HG03175 (cell line): Measurements from ENCODE around the gene GGA2.
"Not testable (repeated sequence)": the region's sequence is repeated elsewhere in the genome, so short reads cannot be mapped to it uniquely, and the experiment has no call there.

Experiments used
- ATAC-seq: cut with Tn5 transposase; IDR thresholded peaks from one replicate; pipeline ENCODE4 v1.9.1; 2021; ENCODE audit warnings: mild to moderate bottlenecking, moderate library complexity; ENCODE audit not compliant: unreplicated experiment

The GGA2 gene

DNA sequence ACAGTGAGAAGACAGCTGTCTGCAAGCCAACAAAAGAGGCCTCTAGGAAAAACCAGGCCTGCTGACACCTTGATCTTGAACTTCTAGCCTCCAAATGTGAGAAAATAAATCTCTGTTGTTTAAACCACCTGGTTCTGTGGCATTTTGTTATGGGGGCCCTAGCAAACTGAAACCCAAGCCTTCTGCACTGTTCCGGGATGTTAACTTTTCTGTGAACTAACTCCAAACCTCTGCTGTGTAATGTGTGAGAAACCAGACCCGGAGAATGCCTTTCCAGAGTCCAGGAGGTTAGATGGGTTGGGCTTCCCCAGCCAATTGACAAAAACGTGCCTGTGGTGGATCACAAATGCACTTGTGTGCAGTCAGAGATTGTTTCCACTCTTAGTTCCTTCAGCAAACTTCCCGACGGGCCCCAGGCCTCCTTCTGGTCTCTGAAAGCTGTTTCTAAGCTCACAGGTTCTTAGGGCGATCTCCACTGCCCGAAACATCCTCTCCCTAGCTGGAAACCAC is 13.6 kb upstream of the GGA2 start:
- no peak for ATAC-seq

DNA sequence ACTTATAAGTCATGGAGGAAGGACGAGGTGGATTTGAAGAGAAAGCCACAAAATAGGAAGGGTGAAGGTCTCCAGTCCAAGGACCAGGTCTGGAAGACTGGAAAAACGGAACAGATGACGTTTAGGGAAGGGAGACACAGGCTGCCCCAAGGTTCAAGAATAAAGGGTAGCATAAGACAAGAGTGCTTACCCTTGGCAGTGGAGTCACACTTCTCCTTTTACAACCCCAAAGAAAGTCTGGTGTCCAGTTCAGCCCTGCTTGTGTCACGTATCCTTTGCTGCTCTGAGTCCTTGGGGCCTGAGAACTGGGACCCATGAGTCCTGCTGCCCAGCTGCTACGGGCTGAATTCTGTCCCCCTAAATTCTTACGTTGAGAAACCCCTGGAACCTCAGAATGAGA is 13.0 kb upstream of the GGA2 start:
- no peak for ATAC-seq

DNA sequence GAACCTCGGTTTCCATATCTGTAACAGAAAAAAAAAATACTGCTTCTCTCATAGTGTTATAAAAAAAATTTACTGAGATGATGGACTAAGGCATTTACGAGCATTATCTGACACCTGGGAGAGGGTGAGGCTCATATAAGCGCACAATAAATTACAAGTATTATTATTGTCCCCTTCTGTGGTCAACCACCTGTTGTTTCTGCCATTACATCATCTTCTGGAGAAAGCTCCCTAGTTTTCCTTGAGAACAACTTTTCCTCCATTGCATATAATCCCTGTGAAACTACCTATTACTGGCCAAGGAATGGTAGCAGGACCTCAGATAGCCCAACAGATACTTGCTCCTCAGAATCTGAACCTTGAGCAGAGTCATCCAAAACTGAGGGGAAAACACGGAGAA is 11.7 kb upstream of the GGA2 start:
- no peak for ATAC-seq

DNA sequence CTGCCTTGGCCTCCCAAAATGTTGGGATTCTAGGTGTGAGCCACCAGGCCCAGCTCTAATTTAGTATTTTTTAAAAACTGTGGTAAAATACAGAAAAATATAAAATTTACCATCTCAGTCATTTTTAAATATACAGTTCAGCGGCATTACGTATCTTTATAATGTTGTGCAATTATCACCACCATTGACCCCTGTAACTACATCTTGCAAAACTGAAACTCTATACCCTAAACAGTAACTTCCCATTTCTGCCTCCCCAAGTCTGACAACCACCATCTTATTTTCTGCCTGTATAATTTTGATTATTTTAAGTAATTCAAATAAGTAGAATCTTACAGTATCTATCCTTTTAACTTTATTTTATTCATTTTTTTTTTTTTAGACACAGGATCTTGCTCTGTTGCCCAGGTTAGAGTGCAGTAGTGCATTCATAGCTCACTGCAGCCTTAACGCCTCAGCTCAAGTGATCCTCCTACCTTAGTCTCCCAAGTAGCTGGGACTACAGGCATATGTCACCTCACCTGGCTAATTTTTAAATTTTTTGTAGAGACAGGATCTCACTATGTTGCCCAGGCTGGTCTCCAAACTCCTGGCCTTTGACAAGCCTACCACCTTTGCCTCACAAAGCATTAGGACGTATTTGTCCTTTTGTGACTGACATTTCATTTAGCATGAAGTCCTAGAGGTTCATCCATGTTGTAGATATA is 10.9 kb upstream of the GGA2 start:
- ATAC-seq: no peak

DNA sequence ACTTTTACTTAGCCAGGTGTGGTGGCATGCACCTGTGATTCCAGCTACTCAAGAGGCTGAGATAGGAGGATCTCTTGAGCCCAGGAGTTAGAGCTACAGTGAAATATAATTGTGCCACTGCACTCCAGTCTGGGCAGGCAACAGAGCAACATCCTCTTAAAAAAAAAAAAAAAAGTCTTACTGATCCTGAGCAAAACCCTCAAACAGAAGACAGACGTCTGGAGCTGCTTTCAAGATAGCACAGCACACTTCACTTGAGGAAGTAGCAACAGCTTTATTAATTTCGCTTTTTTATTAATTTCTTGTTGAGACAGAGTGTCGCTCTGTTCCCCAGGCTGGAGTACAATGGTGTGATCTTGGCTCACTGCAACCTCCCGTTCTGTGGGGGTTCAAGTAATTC is 10.2 kb upstream of the GGA2 start:
- ATAC-seq: no peak

DNA sequence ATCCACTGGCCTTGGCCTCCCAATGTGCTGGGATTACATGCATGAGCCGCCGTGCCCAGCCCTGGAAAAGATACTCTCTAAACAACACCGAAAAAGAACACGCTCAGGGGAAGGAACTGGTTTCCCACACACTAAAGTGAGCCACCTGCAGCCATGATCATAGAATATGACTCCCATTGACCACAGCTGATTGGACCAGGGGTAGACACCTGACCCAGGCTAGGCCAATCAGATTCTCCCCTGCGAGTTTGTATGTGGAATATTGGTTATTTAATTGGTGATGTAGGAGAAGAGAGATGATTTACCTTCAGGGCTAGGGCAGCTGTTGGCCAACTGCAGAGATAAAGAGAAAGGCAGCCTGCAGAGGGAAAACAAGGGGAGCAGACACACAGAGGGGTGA is 9.0 kb upstream of the GGA2 start:
- no peak for ATAC-seq

DNA sequence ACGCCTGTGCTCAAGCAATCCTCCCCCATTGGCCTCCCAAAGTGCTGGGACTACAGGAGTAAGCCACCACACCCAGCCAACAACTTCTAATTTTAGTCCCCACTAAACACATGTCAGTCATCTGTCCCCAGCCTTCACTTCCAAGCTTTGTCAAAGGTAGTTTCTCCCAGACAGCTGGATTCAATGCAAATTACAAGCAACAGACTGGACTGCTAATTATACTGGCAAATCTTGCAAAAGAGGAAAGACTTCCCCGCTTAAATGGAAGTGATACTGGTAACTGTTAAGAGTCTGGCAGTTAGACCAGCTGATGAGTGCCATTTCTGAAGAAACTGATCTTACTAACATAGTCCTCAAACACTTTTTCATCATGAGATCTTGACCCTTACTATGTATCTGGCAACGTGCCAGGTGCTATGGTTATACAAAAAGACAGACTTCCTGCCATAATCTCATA is 8.2 kb upstream of the GGA2 start:
- peak; percentile 55 for ATAC-seq

DNA sequence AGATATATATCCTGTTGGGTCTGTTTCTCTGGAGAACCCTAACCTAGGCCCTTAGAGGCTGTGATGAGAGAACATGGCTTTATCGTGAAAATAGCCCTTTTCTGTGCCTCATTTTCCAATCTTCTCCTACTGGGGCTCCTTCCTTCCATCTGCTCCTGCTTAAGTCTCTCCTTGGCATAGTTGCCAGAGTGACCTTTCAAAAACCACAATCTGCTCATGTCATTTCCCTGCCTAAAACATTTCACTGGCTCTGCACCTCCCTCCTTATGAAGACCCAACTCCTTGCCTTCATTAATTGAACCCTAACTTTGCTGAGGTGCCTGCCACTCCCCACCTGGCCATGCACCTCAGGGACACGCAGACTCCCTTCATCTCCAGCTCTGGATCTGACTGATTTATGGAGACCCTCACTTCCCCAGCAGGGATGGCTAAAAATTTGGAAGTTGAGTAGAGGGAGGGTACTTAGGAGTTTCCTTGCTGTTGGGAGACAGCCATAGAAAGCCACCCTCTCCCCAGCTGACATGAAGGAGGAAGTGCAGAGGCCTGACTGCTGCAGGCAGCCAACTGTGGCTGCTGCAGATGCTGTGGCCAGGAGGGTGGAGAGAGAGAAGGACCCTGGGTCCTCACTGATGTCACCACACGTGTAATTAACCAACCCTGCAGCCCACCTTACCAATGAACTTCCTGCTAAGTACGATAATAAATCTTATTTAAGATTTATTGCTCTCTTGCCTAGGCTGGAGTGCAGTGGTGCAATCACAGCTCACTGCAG is 6.3 kb upstream of the GGA2 start:
- ATAC-seq: peak; percentile 43

DNA sequence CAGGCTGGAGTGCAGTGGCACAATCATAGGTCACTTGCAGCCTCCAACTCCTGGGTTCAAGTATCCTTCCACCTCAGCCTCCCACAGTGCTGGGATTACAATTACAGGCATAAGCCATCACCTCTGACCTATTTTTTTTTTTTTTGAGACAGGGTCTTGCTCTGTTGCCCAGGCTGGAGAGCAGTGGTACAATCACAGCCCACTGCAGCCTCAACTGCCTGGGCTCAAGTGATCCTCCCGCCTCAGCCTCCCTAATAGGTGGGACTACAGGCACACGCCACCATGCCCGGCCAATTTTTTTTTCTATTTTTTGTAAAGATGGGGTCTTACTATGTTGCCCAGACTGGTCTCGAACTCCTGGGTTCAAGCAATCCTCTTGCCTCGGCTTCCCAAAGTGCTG is 5.6 kb upstream of the GGA2 start:
- no peak for ATAC-seq

DNA sequence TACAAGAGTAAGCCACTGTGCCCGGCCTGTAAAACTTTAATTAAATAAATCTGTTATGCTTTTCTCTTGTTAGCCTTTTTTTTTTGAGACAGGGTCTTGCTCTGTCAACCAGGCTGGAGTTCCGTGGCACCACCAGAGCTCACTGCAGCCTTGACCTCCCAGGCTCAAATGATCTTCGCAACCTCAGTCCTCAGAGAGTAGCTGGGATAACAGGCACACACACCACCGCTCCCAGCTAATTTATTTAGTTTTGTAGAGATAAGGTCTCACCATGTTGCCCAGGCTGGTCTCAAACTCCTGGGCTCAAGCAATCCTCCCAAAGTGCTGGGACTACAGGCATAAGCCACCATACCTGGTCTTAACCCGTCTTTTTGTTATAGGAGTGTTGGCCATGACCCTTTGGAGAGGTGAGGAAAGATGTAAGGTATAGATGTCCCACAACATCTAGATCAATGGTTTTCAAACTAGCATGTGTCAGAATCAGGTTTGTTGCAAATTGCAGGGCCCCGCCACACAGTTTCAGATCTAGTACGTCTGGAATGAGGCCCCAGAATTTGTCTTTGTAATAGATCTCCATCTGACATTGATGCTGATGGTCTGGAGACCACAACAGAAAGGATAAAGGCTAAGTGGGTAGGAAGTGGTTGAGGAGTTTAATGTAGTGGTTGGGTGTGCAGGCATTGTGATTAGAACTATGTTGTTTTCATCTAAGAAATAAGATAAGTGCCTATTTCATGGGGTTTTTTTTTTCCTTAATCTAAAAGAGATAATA is 4.3 kb upstream of the GGA2 start:
- ATAC-seq: no peak

DNA sequence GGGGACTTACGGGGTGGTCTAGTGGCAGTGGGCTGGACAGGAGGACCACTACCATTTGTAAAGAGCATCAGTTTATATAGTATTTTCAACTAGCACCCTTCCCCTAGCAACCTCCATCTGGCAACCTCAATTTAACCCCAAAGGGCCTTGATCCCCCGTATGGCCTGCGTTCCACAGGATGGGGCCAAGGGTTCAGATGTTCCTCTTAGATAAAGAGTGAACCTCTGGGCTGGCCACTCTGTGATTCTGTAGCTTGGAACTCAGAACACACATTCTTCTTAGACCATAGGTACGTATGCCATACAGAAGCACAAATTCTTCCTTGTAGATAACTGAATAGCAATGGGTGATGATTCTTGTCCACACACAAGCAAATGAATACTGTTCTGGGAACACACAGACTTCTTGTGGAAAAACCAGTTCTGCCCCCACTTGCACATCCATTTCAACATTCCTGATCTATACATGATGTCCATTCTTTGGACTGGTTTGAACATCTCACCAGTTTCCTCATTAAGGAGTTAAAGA is 1.9 kb upstream of the GGA2 start:
- ATAC-seq: no peak

DNA sequence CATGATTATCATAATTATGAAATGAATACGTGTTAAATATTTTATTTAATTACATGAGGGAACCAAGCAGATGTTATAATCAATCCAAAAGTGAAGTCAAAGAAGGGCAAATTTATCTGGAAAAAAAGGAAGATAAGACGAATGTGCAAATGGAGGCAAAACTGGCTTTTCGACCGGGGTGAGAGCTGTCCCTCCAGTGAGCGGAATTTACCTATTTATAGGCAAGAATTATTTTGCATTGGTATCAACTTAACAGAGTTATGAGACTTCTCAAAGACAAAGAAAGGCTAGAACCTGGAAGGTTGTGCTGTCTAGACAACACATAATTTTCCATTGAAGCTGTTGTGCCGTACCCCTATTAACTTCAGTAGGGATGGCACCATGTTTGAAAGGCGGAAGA is 1.4 kb upstream of the GGA2 start:
- ATAC-seq: no peak

DNA sequence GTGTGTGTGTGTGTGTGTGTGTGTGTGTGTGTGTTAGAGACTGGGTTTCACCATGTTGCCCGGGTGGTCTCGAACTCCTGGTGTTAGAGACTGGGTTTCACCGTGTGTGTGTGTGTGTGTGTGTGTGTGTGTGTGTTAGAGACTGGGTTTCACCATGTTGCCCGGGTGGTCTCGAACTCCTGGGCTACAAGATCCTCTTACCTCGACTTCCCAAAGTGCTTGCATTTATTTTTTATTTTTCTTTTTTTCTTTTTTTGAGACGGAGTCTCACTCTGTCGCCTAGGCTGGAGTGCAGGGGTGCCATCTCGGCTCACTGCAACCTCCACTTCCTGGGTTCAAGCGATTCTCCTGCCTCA is 599 bp upstream of the GGA2 start:
- not testable (repeated sequence) for ATAC-seq

DNA sequence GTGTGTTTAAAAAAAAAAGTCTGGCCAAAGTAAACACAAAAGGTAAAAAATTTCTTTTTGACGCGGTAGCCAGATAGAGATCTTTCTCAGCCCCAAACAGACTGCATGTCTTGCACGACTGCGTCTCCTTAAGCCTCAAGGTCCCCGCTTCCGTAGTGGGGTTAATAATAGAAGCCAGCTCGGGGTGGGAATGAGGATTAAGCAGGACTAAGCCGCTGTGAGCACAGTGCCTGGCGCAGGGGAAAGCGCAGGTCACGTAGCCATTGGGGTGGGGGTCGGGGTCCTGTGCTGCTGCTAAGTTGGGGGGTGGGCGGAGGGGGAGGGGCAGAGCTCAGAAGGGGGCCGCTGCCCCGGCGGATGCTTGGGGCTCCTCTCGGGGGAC is 521 bp downstream of the GGA2 start:
- peak; percentile 13 for ATAC-seq

DNA sequence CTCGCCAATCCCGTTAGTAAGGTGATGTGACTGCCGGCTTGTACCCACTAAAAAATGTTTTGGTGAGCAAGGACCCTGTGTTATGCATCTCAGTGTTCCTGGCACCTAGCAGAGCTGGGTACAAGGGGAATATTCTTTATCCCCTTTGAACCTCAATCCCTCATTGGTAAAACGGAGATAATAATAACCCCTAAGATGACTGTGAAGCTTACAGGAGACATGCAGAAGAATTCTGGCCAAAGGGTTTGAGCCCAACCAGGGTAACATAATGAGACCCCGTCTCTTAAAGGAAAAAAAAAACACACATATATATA is 896 bp downstream of the GGA2 start:
- ATAC-seq: no peak

DNA sequence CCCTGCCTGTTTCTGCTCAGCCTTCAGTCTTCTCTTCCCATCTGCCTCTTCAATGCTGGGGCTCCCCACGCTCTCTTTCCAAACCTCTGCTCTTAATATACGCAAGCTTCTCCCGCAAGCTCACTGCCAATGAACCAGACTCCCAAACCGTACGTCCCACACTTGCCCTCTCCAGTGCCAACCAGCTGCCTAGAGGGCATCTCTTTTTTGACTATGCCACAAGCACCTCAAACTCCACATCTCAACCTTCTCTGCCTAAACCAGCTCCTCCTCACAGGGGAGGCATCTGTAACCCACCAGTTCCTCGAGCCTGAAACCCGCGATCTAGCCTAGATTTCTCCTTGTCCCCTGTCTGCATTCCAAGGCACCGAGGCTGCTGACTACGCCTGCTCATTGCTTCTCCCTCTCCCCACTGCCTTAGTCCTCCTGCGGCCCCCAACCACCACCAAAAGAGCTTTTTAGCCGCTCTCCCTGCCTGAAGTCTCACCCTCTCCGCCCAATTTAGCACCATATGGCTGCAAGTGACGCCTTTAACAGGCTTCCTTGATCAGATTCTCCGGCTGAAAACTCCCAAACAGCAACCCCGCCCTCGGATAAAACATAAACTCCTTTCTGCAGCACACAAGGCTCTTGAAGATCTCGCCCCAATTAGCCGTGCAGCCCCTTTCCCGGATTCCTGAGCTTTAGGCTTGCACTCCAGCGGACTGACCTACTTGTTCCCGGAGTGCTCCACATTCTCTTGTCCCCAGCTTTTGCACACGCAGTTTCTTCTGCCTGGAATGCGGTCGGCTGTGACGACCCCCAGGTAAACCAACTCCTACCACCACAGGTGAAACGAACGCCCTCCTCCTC is 1.5 kb downstream of the GGA2 start:
- no peak for ATAC-seq

DNA sequence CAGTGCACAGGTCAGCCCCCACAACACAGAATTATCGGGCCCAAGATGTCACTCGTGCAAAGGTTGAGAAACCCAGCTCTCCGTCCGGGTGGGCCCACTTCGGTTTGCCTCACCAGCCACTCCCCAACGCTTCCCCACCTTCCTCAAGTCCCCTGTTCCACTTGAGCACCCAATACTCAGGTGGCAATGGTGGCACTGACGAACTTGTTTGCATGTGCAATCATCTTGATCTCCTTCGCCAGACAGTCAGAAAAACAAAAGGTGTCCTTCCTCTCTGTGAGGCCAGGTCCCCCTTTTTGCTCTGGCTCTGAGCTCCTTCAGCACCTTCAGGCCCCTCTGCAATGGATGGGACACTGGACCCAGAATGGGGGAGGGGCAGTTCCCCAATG is 3.7 kb downstream of the GGA2 start:
- no peak for ATAC-seq

DNA sequence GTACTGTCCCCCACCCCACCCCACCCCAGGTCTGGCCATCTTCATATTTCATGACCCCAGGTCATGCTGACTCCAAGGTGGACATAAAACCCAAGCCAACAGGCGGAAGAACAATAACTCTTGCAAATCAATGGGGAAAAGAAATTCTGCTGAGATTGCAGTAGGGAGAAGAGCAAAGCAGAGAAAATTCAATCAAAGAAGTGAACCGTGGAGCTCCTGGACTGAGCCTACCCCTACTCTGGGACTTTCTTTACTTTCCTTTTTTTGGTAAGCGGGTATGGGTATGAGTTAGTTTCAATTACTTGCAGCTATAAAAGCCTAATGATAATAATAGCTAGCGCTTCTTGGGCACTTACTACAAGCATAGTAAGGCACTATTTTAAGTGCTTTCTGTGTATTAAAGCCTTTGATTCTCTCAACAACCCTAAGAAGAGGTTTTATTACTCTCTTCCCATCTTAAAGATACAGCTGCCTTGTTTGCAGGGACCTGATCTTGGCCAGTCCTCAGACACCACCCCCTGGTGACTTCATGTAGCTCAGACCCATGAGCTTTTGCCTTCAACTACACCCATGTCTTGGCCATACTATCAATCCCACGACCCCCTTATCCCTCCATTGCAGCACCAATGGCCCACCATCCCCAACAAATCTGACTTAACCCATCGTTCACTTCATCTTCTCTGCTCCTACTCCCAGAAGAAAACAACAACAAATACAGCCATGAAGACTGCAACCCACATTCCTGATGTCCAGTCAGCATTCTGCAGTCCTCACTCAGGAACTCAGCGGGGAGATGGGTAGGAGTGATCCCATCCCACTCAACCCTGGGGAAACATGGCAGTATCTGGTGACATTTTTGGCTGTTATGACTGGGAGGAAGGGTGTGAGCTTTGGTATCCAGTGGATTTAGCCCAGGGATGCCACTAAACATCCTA is 4.4 kb downstream of the GGA2 start:
- ATAC-seq: no peak

DNA sequence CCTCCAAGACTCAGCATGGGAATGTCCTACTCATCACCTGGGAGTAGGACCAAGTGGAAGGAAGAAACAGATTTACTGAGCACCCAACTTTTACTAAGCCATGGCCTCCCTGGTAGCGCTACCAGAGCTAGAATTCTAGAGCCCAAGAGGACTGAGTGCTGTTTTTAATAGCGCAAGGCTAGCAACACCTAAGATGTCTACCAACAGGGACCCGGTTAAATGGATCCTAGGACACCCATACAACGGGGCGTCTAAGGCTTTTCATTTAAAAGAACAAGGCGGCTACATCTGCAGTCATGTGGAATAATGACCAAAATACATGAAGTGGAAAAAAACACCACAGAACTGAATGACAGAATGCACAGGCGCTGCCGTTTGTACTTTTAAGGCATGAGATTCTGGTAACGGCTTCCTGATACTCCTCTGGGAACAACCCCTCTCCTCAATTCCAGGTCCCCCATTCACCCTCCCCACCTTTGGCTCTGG is 5.1 kb downstream of the GGA2 start:
- peak; percentile 4 for ATAC-seq
